Stimulated activated CD8-positive, alpha-beta memory T cell treated with anti-CD3 and anti-CD28 coated beads, Interleukin-15, amount 100 ng/mL, for 24 hours (primary cell): ENCODE measurements around the gene CYB5RL.
"Not testable (repeated sequence)": the region's sequence is repeated elsewhere in the genome, so short reads cannot be mapped to it uniquely, and the experiment has no call there.

Experiments
- DNase-seq: peaks from one replicate; pipeline ENCODE4 v3.0.0-alpha.2; 2020; ENCODE audit warnings: low read depth

Gene CYB5RL

GRCh38 chr1:54199765-54200518, at the start of gene CYB5RL, which contains the start of gene MRPL37:
TSS of gene CYB5RL (minus strand) at chr1:54200030. CDS start at chr1:54195616, 4,414 bp downstream.
TSS of gene MRPL37 (plus strand) at chr1:54200167. CDS start at chr1:54200244, 77 bp downstream.
- peak; percentile 62 for DNase-seq

GRCh38 chr1:54248966-54249365, 49.1 kb upstream of the CYB5RL start:
- no peak for DNase-seq

GRCh38 chr1:54247863-54248515, 48.2 kb upstream of the CYB5RL start:
- no peak for DNase-seq

- DNase-seq, result no peak
These were observed 46.4 kb upstream of the CYB5RL start for GRCh38 chr1:54246116-54246721.

- DNase-seq, result no peak
These were observed 45.7 kb upstream of the CYB5RL start for GRCh38 chr1:54245501-54245900.

- DNase-seq, result no peak
These were observed 44.8 kb upstream of the CYB5RL start for GRCh38 chr1:54244655-54245054.

- DNase-seq, result no peak
These were observed 43.2 kb upstream of the CYB5RL start for GRCh38 chr1:54243022-54243421.

GRCh38 chr1:54241364-54241763, 41.5 kb upstream of the CYB5RL start:
- DNase-seq, result no peak

- DNase-seq, result no peak
These were observed 41.0 kb upstream of the CYB5RL start for GRCh38 chr1:54240741-54241335.

- DNase-seq, result no peak
These were observed 39.8 kb upstream of the CYB5RL start for GRCh38 chr1:54239631-54240031.

- no peak for DNase-seq
These were observed 39.2 kb upstream of the CYB5RL start for GRCh38 chr1:54239035-54239383.

- DNase-seq, result no peak
These were observed 38.7 kb upstream of the CYB5RL start for GRCh38 chr1:54238353-54239034.

GRCh38 chr1:54237586-54237985, 37.8 kb upstream of the CYB5RL start:
- DNase-seq, result no peak

GRCh38 chr1:54234284-54234683, 34.5 kb upstream of the CYB5RL start:
- DNase-seq, result no peak

GRCh38 chr1:54233196-54233595, 33.4 kb upstream of the CYB5RL start:
- not testable (repeated sequence) for DNase-seq

- no peak for DNase-seq
These were observed 30.9 kb upstream of the CYB5RL start for GRCh38 chr1:54230507-54231339.

- no peak for DNase-seq
These were observed 29.6 kb upstream of the CYB5RL start for GRCh38 chr1:54229281-54229891.

- DNase-seq, result no peak
These were observed 28.8 kb upstream of the CYB5RL start for GRCh38 chr1:54228638-54229079.

- no peak for DNase-seq
These were observed 28.1 kb upstream of the CYB5RL start for GRCh38 chr1:54227891-54228310.

- DNase-seq, result no peak
These were observed 27.3 kb upstream of the CYB5RL start for GRCh38 chr1:54227091-54227602.
